Mesenchymal stem cell (in vitro differentiated cells and primary cell): ENCODE results near the gene DEFB132.

Experiments
- DNase-seq: peaks from one replicate; pipeline ENCODE4 v3.0.0-alpha.2; 2013
- H2AFZ ChIP-seq: one replicate; pipeline ENCODE4 v1.6.1; 2013; ENCODE audit warnings: low read depth, mild to moderate bottlenecking, control low read depth, inconsistent platforms, low read length, moderate library complexity
- H2AK5ac ChIP-seq: 2 replicates; pipeline ENCODE4 v1.6.1; 2013; ENCODE audit warnings: low read length, moderate library complexity, mild to moderate bottlenecking, inconsistent platforms; ENCODE audit not compliant: severe bottlenecking
- H2BK120ac ChIP-seq: one replicate; pipeline ENCODE4 v1.6.1; 2013; ENCODE audit warnings: low read depth, mild to moderate bottlenecking, inconsistent platforms, low read length, moderate library complexity
- H2BK12ac ChIP-seq, 2 experiments: one replicate each; pipeline ENCODE4 v1.6.1; 2013; ENCODE audit warnings: inconsistent platforms in 2 of 2, low read length in 2 of 2, mild to moderate bottlenecking in 2 of 2, moderate library complexity in 2 of 2, control low read depth in 1 of 2
- H2BK15ac ChIP-seq: one replicate; pipeline ENCODE4 v1.6.1; 2013; ENCODE audit warnings: mild to moderate bottlenecking, low read depth, inconsistent platforms; ENCODE audit not compliant: poor library complexity, severe bottlenecking
- H2BK5ac ChIP-seq: 2 replicates; pipeline ENCODE4 v1.6.1; 2013; ENCODE audit warnings: low read depth, mild to moderate bottlenecking, low read length, control low read depth, inconsistent platforms; ENCODE audit not compliant: poor library complexity, severe bottlenecking
- H3K14ac ChIP-seq, 2 experiments: one replicate each; pipeline ENCODE4 v1.6.1; 2013; ENCODE audit warnings: inconsistent platforms in 2 of 2, low read length in 2 of 2, control low read depth in 1 of 2, mild to moderate bottlenecking in 1 of 2, moderate library complexity in 1 of 2
- H3K18ac ChIP-seq, 2 experiments: one replicate each; pipeline ENCODE4 v1.6.1; 2013; ENCODE audit warnings: inconsistent platforms in 2 of 2, low read length in 2 of 2, control low read depth in 1 of 2, low read depth in 1 of 2, mild to moderate bottlenecking in 1 of 2
- H3K23ac ChIP-seq, 2 experiments: one replicate each; pipeline ENCODE4 v1.6.1; 2013; ENCODE audit warnings: inconsistent platforms in 2 of 2, low read length in 2 of 2, mild to moderate bottlenecking in 2 of 2, moderate library complexity in 2 of 2, control low read depth in 1 of 2
- H3K27ac ChIP-seq: 2 replicates; pipeline ENCODE4 v1.5.1; 2013; ENCODE audit warnings: mild to moderate bottlenecking, moderate library complexity, low read length, control low read depth, inconsistent platforms; ENCODE audit not compliant: poor library complexity, severe bottlenecking
- H3K27me3 ChIP-seq, 2 experiments: 2 replicates each; pipeline versions ENCODE4 v1.6.1 to v1.7.0; 2013; ENCODE audit warnings: low read length in 2 of 2, mild to moderate bottlenecking in 2 of 2, moderate library complexity in 2 of 2, control low read depth in 1 of 2, inconsistent platforms in 1 of 2; ENCODE audit not compliant: control insufficient read depth in 1 of 2, insufficient read depth in 1 of 2
- H3K36me3 ChIP-seq, 2 experiments: 2 replicates each; pipeline versions ENCODE4 v1.6.1 to v1.7.0; 2013; ENCODE audit warnings: low read length in 2 of 2, control low read depth in 1 of 2, inconsistent platforms in 1 of 2, low read depth in 1 of 2, mild to moderate bottlenecking in 1 of 2; ENCODE audit not compliant: insufficient read depth in 2 of 2, control insufficient read depth in 1 of 2
- H3K4ac ChIP-seq, 2 experiments: one replicate each; pipeline ENCODE4 v1.6.1; 2013; ENCODE audit warnings: inconsistent platforms in 2 of 2, low read length in 2 of 2, mild to moderate bottlenecking in 2 of 2, moderate library complexity in 2 of 2, control low read depth in 1 of 2, low read depth in 1 of 2
- H3K4me1 ChIP-seq: 2 replicates; pipeline ENCODE4 v1.6.1; 2013; ENCODE audit warnings: low read depth, low read length, control low read depth; ENCODE audit not compliant: control insufficient read depth, insufficient read depth
- H3K4me2 ChIP-seq: 2 replicates; pipeline ENCODE4 v1.6.1; 2013; ENCODE audit warnings: low read length, mild to moderate bottlenecking, inconsistent platforms; ENCODE audit not compliant: poor library complexity, severe bottlenecking
- H3K4me3 ChIP-seq, 2 experiments: 2 replicates each; pipeline versions ENCODE4 v1.5.1 to v1.7.0; 2013; ENCODE audit warnings: low read length in 2 of 2, mild to moderate bottlenecking in 2 of 2, control low read depth in 1 of 2, low read depth in 1 of 2; ENCODE audit not compliant: insufficient read depth in 1 of 2
- H3K79me1 ChIP-seq: replicated peaks from 2 replicates; pipeline ENCODE4 v1.6.1; 2013; ENCODE audit warnings: mild to moderate bottlenecking, control low read depth, low read length, inconsistent platforms; ENCODE audit not compliant: poor library complexity, severe bottlenecking
- H3K9ac ChIP-seq: 2 replicates; pipeline ENCODE4 v1.7.0; 2013; ENCODE audit warnings: mild to moderate bottlenecking, low read length, moderate library complexity
- H3K9me3 ChIP-seq: 2 replicates; pipeline ENCODE4 v1.7.0; 2013; ENCODE audit warnings: mild to moderate bottlenecking, low read length; ENCODE audit not compliant: control insufficient read depth
- H4K8ac ChIP-seq: one replicate; pipeline ENCODE4 v1.6.1; 2013; ENCODE audit warnings: inconsistent platforms, mild to moderate bottlenecking, low read length, moderate library complexity
- H4K91ac ChIP-seq: one replicate; pipeline ENCODE4 v1.6.1; 2013; ENCODE audit warnings: mild to moderate bottlenecking, low read length, inconsistent platforms
- WGBS: methylation state at CpG from one replicate; pipeline ENCODE4 v1.1.7; 2013; ENCODE audit warnings: mixed read lengths; 5-methylcytosine and 5-hydroxymethylcytosine counted together

The DEFB132 gene

DNA sequence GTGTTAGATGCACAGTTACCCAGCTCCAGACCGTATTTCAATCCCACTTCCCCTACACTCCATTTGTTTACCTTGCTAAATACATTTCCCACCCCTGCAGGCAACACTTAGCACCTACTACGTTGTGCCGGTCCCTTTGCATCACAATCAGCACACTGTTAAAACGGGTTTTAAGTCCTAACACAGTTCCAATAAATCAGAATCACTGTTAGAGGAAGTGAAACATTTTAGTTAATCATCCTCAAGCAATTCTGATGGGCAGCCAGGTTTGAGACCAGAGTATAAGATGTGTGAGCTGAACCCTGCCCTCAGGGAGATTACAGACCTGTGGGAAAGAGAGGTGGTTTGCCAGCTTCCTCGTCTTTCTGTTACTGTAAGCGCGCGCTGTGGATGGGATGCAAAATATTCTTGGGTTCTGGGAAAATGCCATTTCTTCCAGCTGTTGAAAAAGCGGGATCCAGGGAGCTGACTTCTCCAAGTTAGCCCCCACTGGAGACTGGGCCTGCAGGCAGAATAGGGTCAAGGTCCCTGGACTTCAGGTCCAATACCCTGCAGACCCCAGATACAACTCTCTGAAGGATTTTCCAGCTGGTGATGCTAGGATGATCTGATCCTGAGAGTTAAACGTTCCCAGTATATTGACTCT is 42.9 kb downstream of the DEFB132 start:
- DNase-seq = peak; percentile 36
- Histone ChIP-seq H3K79me1 (peaks cover 4% of the 10 kb centered on the region), H2BK12ac (peak overlapping the region in 1 of 2 experiments; percentile 77), H3K27me3 (no peaks in the 10 kb centered on the region), H3K23ac (no peak overlapping the region), H3K9ac (peak overlapping the region; percentile 98), H3K4me1 (peaks cover 15% of the 10 kb centered on the region), H2AK5ac (no peak overlapping the region), H2AFZ (no peak overlapping the region), H3K4me2 (peak overlapping the region; percentile 25), H2BK15ac (no peak overlapping the region), H3K4ac (peak overlapping the region; percentile 66 to 74), H3K27ac (peak overlapping the region; percentile 63), H3K9me3 (no peaks in the 10 kb centered on the region), H4K91ac (peak overlapping the region; percentile 57), H4K8ac (no peak overlapping the region), H3K18ac (peak overlapping the region in 1 of 2 experiments; percentile 40), H3K36me3 (peaks cover 0 to 11% of the 10 kb centered on the region in 2 experiments), H3K14ac (no peak overlapping the region), H3K4me3 (peak overlapping the region in 1 of 2 experiments; percentile 99), H2BK120ac (no peak overlapping the region), H2BK5ac (no peak overlapping the region)
- WGBS = 16% methylated on average over 10 of the region's 10 CpGs

DNA sequence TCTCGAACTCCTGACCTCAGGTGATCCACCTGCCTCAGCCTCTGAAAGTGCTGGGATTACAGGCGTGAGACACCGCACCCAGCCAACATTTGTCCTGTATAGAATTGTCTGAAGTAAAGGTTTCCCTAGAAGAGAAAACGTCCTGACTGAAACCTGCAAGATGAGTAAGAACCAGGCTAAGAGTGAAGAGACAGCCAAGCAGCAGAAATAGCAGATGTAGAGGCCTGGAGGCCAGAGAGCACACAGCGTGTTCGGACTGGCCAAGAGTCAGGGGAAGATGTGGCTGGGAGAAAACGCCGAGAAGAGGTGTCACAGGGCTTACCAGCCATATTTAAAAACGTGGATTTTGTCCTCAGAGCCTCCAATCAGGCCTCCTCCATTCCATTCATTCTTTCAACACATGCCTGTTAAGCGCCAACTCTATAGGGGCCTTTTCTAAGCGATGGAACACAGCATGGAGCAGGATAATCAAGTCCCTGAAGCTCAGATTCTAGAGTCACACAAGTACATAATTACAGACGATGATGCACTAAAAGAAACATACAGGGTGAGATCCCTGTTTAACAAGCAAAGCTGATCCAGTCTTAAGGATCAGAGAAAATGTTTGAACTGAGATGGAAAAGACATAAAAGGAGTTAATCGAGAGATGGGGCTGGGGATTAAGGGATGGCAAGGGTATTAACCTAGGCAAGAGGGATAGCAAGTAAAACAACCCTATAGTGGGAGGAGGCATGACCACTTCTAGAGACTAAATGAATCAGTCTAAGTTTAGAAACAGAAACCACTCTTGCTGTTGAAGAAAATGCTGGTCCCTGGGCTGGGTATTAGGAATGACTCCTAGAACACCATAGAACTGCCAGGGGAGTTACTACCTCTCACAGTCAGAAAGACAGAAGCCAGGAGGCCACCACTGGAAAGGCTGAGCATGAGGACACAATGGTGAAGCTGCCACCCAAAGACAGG is 44.6 kb downstream of the DEFB132 start:
- Histone ChIP-seq H3K9me3 (no peaks in the 10 kb centered on the region), H3K23ac (no peak overlapping the region), H3K27ac (no peak overlapping the region), H3K18ac (peak overlapping the region; percentile 6 to 13), H3K9ac (no peak overlapping the region), H3K4me1 (peaks cover 14% of the 10 kb centered on the region), H2BK5ac (no peak overlapping the region), H3K4ac (peak overlapping the region in 1 of 2 experiments; percentile 20), H3K79me1 (peaks cover 4% of the 10 kb centered on the region), H3K4me2 (no peak overlapping the region), H2AFZ (no peak overlapping the region), H3K27me3 (no peaks in the 10 kb centered on the region), H4K8ac (peak overlapping the region; percentile 51), H3K36me3 (peaks cover 0 to 11% of the 10 kb centered on the region in 2 experiments), H2BK15ac (no peak overlapping the region), H3K4me3 (no peak overlapping the region), H2AK5ac (no peak overlapping the region), H2BK120ac (no peak overlapping the region), H2BK12ac (peak overlapping the region; percentile 29 to 59), H3K14ac (peak overlapping the region in 1 of 2 experiments; percentile 45), H4K91ac (peak overlapping the region; percentile 71)
- peak; percentile 31 for DNase-seq
- WGBS = 73% methylated on average over 13 of the region's 13 CpGs

DNA sequence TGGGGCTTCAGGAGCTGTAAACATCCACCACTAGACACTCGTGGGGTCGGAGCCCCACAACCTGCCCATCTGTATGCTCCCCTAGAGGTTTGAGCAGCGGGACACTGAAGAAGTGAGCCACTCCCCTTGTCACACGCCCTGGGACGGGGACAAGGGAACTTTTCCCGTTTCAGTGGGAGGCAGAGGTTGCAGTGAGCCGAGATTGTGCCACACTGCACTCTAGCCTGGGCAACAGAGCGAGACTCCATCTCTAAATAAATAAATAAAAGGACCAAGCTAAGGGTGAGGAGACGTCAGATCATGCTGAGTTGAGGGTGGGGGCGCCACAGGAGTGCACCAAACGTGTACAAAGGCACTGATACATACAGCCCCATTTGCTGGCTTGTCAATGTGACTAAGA is 48.2 kb downstream of the DEFB132 start:
- no peak overlapping the region for H3K4me2 ChIP-seq
- H3K9me3 ChIP-seq = no peaks in the 10 kb centered on the region
- H3K18ac ChIP-seq = no peak overlapping the region
- no peak overlapping the region for H3K9ac ChIP-seq
- no peak for DNase-seq
- no peak overlapping the region for H2BK12ac ChIP-seq
- H3K4ac ChIP-seq = peak overlapping the region in 1 of 2 experiments; percentile 58
- no peak overlapping the region for H3K23ac ChIP-seq
- no peak overlapping the region for H4K91ac ChIP-seq
- H4K8ac ChIP-seq = no peak overlapping the region
- H2BK120ac ChIP-seq = no peak overlapping the region
- H3K27ac ChIP-seq = no peak overlapping the region
- no peaks in the 10 kb centered on the region for H3K36me3 ChIP-seq
- no peak overlapping the region for H3K14ac ChIP-seq
- WGBS = 83% methylated on average over 10 of the region's 11 CpGs
- peaks cover 10% of the 10 kb centered on the region for H3K4me1 ChIP-seq
- no peaks in the 10 kb centered on the region for H3K27me3 ChIP-seq
- H2AFZ ChIP-seq = no peak overlapping the region
- no peak overlapping the region for H3K4me3 ChIP-seq
- H2BK15ac ChIP-seq = no peak overlapping the region
- H2BK5ac ChIP-seq = no peak overlapping the region
- no peak overlapping the region for H2AK5ac ChIP-seq
- H3K79me1 ChIP-seq = peaks cover 4% of the 10 kb centered on the region
